HL-60/S4 (cell line): ENCODE results near the gene FYN.

ENCODE experiments used
- in situ Hi-C: fragments of 300-500 bp; cut with MboI; formaldehyde crosslinking; loops from 2 replicates; pipeline ENCODE4 v1.14.3; 2022; ENCODE audit warnings: low sequenced_read_pairs

Gene FYN

DNA sequence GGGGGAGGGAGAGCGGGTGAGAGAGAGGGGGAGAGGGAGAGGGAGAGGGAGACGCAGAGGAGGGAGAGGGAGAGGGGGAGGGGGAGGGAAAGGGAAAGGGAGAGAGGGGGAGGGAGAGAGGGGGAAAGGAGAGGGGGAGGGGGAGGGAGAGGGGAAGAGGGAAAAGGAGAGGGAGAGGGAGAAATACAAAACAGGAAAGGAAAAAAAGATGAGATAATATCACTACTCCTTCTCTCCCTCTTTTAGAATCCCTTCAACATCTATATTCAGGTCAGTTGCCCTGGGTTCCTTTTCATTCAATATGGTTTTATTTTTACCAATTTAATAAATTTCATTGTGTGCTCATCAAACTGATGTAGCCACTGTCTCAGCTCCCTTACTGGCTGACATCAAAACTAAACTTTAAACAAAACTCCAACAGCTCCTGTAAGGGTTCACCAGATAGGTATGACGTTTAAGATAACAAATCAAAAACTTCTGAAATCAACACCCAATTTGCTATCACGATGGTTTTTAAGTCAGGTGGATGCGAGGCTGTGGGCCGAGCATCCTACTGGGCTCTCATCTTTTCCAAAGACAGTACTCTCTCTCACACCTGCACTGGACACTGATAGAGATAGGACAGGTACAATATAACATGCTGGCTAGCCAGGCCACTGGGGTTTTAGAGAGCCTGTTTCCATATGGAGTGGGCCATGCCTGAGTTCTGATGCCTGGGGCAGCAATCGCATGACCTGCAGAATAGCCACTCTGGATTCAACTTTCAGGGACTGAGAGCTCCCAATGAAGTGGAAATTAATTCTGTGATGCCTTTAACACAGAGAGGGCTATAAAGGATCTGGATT is 99.5 kb downstream of the FYN start:
- in situ Hi-C loops = no loop called here

DNA sequence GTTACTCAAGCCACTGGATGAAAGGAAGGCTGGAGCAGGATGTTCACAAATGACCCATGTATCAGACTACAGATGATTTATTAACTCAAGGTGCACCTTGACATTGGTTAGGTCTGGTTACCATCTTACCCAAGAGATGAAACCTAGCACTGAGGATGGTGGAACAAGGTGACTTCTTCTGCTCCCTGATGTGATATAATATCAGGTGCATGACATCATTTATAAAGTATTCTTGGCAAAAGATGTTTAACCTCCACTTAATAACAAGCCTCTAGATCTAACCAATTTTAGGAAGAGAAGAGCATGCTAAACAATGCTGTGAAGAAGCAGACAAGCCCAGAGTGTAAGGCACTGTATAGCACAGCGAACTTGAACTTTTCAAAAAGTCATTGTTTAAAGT is 100.9 kb downstream of the FYN start:
- in situ Hi-C loops = no loop called here

DNA sequence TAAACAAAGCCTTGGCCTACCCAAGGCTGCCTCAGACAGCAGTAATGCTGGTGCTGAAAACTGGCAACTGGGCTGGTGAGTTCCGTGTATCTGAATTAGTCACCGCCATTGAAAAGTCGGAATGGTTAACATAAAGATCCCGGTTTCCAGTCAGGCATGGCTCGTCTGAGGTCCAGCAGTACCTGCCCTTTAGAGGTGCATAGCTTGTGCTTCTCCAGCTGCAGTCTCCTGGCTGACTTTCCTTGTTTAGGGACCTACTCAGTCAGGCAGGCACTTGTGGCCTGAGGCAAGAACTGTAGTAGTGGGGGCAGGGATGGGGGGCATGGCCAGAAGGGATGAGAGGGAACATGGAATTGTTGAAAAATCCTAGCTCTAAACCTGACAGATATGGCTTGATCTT is 101.6 kb downstream of the FYN start:
- in situ Hi-C loops = no loop called here

DNA sequence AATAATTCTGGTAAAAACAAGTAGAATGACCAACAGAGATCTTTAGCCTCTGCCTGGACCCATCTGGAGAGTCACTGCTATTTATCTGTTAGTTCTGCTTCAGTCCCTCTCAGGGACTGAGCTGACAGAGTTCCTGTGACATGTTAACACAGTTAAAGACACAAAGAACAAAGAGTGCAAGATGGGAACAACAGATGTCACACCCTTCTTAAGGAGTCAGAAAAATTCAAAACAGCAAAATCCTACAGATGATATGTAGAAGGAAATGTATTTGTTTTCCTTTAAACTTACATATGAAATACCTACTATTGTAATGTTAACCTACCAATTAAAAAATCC is 102.2 kb downstream of the FYN start:
- in situ Hi-C loops = no loop called here

DNA sequence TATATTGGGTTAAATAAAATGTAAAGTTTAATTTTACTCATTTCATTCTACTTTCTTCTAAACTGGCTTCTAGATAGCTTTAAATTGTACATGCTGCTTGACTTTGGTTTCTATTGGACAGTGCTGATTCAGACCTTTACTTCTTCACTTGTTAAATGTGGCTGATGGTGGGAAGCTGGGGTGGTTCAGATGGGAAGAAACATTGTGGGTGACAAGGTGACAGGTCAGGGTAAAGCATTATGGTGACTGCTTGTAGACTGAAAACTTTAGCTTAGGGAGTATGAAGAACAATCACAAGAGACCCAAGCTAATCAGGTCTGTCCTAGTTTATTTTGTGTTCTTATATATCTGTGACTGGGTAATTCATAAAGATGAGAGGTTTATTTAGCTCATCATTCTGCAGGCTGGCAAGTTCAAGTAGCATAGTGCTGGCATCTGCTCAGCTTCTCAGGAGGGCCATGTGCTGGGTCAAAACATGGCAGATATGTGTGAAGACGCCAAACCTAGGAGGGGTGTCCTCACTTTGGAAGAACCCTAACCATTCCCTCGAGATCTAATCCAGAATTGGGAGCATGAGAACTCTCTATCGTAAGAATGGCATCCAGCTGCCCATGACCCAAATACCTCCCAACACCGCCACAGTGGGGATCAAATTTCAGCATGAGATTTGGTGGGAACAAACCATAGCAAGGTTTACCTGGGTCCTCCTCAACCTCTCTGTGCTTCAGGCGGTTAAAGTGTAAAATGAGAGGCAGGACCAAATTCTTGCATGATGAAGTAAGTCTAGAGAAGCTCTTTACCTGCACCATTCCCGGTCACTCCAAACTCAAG is 102.8 kb downstream of the FYN start:
- in situ Hi-C loops = no loop called here

DNA sequence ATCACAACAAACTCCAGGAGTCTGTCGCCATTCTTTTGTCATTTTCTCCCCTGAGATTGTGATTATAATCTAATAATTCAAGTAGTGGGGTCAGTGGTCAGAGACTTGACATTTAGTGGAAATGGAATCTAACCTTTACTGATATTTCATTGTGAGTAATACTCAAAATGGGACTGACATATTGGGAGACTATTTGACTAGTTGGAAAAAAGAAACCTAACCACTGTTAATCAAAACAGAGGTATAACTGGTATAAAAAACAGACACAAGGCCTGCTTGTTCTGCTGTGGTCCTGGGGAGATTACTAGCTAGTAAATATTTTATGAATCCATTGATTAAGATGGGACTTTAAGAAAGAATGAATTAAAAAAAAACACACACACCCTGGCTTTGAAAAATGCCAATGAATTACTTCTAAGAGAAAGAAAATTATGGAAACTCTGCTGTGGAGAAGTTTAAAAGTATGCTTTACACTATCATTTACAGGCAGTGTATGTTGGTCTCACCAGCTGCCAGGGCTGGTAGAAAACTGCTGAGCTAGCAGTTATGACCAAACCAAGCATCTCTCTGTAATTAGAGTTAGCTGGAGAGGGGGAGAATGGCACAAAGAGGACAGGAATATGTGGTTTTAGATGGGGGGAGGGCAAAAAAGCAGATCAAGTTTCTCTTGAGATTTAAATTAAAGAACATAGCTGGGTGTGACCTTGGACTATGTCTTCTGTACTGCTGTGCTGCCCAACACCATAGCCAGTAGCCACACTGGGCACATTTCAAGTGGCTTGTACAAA is 103.7 kb downstream of the FYN start:
- in situ Hi-C loops = no loop called here

DNA sequence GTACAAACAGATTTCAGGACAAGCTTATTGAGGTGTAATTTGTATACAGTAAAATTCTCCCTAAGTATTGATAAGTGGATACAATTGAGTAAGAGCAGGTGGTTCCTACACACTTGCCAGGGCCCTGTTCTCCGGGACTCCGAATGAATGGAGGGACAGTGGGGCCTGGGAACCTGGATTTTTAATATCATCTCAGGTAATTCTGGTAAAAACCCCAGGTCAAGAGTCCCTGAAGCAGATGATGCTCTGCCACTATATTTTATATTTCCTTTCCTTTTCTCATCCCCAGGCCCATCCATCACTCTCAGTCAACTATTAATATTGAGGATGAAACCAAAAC is 104.9 kb downstream of the FYN start:
- in situ Hi-C loops = no loop called here

DNA sequence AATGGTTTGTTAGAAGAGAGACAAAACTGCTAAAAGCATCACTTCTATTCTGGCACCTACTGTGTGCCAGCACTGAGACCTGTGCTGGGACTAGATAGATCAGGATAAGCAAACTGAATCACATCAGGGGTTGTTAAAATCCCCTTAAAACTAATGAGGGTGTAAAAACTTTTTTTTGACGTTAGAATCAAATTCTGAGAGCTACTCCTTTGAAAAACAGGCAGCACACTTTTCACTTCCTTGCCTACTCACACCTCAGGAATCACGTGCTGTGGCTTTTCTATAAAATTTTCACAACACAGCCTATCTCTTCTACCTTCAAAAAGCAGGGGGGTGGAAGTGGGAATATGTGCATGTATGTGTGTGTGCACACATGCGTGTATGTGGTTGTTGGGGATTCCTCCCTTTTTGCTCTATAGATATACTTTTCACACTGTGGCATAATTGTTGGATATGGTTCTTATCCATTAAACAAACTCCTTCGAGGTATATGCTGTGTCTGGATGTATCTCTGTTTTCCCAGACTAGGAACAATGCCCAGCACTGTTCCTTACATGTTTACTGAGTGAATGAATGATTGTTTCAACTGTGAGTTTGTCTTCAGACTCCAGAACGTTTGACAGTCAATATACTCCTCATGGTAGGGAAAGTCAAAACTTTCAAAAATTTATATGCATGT is 105.4 kb downstream of the FYN start:
- in situ Hi-C loops = no loop called here

DNA sequence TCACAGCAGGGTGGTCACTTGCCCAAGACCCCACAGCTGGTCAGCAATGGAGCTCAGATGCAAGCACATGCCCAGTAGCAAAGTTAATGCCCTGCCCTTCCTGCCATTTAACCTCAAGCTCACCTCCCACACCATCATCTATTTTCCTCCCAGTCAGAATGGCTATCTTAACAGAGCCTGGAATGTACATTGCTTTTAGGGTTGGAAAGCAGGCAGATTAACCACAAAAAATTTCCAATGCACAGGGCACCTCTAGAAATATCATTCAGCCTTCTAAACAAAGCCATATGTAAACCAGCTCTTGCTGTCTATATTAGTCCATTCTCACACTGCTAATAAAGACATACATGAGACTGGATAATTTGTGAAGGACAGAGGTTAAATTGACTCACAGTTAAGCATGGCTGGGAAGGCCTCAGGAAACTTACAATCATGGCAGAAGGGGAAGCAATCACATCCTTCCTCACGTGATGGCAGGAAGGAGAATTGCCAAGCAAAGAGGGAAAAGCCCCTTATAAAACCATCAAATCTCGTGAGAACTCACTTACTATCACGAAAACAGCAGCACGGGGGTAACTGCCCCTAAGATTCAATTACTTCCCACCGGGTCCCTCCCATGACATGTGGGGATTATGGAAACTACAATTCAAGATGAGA is 106.9 kb downstream of the FYN start:
- in situ Hi-C loops = no loop called here

DNA sequence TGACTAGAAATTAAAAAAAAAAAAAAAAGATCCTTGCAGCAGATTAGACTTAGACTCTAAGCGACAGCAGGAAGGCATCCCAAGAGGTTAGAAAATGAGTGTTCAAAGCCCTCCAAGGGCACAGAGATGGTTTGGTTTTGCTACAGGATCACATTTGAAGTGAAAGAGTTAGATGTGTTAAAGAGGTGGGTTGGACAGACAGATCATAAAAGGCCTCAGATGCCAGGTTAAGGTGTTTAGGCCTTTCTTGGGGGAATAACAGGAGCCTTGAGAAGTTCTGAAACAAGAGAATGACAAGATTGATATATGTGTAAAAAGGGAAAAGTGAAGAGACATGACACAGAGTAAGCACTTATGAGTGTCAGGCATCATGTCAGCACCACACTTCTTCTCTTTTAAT is 107.5 kb downstream of the FYN start:
- in situ Hi-C loops = no loop called here

DNA sequence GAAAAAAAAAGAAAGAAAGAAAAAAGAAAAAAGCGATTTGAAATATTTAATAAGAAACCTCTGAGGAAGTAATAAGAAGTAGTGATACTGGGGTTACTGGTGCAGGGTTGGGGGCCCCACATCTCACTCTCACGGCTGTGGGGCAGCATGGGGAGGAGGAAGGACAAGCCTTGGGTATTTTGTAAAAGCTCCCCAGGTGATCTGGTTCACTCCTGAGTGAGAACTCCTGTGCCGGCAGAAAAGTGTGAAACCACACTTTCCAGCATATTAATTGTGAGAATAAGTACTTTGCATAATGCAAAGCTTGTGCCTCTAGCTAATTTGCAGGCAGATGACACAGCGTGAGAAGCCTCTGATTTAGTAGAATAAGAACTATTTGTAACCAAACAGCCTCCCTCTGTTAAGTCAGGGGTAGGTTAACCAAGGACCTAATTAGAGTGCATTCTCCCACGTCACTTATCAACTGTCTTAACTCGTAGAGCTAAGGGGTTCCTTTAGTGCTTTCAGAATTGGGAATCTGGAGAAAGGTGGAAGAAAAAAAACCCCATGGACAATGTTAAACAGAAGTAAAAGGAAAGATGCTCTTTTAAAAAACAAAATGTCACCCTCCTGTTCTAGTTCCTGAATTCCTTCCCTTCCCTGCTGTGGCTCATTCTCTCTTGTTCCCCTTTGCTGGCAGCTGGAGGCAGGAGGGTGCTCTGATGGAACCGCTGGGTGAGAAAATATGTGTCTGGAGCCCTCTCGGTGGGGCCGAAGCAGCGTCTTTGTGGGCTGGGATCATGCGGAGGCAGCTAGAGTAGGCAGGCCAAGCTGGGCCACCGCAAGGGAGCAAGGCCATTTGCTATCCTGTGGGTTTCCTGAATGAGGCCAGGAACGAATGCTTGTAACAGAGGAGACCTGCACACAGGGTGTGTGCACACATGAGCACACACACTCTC is 108.7 kb downstream of the FYN start:
- in situ Hi-C loops = no loop called here

DNA sequence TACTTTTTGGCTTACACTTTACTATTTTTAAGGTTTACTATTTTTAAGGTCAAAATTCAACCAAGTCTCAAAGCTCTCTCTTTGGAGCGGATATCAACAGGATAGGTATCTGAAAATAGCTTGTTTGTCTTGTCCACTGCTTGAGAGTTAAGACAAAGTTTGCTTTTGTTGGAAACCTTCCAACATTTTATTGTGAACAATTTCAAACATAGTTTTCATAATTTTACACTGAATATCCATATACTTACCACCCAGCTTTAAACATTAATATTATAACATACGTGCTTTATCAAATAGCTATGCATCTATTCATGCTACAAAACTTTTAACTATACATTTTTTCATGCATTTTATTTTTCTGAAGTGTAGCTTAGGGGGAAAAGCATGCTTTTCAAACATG is 109.9 kb downstream of the FYN start:
- in situ Hi-C loops = no loop called here

DNA sequence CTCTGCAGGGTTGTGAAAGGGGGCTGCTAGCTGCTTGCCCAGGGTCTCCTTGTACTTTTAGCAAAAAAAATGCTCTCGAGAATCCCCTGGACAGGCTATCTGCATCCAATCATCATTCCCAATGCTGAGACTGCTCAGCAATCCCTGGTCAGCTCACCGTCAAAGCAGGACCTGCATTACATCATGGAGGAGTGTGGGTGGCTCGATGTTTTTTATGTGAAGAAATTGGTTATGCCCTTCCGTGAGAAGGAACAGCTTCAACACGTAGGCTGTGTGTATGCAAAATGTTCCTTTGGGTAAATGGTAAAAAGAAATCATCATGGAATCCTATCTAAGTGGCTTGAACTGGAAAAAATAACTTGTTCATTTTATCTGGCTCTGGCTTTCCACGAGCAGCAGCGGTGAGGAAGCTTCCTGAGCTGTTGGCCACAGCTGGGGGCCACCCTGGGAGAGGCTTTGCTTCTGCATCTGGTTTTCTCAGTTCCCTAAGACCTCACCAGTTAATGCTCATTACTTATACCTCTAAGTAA is 111.4 kb downstream of the FYN start:
- in situ Hi-C loops = no loop called here

DNA sequence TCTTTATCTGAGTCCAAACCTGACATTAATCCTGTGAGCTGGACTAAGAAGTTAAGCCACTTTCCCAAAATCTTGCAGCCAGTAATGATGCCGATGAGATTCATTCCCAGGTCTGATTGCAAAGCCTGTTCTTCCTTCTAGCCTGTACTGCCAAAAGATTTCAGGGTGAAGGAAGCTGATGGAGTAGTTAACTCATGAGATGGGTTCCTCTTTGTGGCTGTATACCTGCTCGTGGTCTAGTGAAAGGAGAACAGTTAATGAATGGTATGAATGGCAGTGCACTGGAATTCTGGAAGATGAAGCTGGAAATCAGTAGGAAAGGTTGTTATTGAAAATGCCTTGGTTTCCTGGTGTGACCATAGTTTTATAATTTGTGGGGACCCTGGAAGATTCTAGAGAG is 112.0 kb downstream of the FYN start:
- in situ Hi-C loops = no loop called here

DNA sequence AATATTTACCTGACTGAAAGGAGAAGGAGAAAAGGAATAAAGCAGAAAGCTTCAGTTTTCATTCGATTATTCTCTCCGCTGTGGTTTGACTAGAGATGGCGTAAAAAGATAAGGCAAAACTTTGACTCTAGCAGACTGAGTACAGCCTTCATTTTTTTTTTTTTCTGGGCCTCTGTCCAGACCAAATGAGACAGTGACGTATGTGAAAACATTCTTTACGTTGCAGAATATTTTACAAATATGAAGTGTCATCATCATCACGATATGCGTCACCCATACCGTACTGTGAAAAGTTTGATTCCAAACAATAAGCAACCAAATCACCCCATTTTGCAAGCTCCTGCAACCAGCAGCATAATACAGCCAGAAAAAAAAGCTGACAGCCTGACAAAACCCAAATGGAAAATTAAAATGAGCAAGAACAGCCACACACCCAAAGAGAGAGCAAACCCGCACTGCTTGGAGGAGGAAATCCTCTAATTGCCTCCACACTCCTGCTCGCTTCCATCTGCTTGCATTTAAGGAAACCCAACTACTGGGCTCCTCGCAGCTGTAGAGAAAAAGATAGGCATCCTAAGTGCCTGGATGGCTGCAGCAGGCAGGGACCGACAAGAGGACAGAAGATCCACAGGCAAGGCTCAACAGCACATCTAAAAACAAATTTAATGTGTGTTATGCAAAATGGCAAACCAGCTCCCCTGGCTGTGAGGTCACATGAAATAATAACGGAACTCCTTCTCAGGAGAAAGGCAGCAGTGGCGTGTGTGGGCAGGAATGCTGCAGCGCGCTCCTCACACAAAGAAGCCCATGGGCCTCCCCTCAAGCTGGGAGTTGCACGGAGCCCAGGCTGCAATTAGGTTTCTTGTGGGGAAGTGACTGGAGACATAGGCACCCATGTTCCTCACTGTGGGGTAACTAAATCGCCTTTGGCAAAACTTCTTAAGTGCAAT is 113.1 kb downstream of the FYN start:
- in situ Hi-C loops = no loop called here

DNA sequence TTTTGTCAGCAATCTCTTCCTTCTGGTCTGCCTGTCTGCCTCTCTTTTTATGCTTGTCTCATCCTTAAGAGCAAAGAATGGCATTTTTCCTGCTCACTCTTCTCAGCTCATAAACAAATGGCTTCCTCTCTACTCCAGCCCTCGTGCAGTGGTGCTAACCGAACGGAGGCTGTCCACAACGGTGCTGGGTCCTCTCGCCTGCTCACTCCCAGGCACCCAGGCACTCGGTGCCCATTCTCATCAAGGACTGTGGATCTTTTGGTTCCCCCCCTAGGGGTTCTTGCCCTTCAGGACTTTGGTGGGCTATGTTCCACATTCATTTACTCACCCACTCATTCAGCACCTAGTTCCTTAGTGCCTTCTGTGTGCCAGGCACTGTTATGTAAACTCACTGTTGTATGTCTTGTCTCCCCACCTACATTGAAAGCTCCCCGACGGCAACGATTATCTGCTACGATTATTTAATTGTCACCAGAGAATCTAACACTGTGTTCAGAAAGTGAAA is 113.9 kb downstream of the FYN start:
- in situ Hi-C loops = no loop called here

DNA sequence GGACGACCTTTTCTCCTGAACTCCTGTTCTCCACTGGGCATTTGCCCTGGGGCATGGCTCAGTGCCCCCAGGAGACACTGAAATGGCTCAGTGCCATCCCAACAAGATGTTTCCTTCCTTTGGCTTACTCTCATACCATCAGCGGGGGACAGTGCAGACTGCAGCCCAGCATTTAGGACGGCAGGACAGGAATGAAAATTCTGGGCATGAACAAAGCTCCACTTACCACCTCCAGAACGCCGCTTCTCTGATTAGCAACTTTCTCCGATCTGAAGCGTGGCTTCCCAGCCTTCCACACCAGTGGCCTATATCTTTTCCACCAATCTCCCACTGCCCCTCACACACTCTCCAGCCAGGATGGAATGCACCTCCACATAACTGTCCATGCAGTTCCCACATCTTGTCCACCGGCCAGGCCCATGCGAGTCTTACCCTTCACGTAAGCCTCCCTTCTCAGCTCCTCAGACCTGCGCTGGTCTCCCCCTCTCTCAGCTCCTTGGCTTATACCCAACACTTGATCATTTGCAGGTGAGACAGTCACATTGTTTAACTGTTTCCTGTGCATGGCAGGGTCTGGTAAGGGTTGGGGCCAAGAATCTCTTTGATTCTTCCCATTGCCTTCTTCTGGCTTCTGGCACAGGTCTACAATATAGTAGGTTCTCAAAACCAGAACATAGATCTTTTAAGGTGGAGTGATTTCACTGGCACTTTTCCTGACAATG is 114.5 kb downstream of the FYN start:
- in situ Hi-C loops = no loop called here
